Neural cell (in vitro differentiated cells): ENCODE measurements around the gene CLDN22.

Source experiments
- CTCF ChIP-seq: fragments of 450-650 bp; IDR thresholded peaks from 2 replicates; pipeline ENCODE4 v1.5.1; 2014; ENCODE audit warnings: antibody characterized with exemption, mild to moderate bottlenecking, moderate library complexity; ENCODE audit not compliant: poor library complexity, severe bottlenecking
- EP300 ChIP-seq: fragments of 450-650 bp; conservative IDR thresholded peaks from 2 replicates; pipeline ENCODE4 v1.6.1; 2014; ENCODE audit warnings: antibody characterized with exemption, mild to moderate bottlenecking, moderate library complexity; ENCODE audit not compliant: poor library complexity, severe bottlenecking
- EZH2 ChIP-seq: fragments of 200-600, 300-800 bp; shearing (Covaris generic), sonication (generic); IDR thresholded peaks from 2 replicates; pipeline ENCODE4 v1.6.1; 2014; ENCODE audit warnings: antibody characterized with exemption, low read length, borderline replicate concordance, mild to moderate bottlenecking; ENCODE audit not compliant: insufficient read depth, poor library complexity, severe bottlenecking
- MXI1 ChIP-seq: fragments of 450-650 bp; conservative IDR thresholded peaks from 2 replicates; pipeline ENCODE4 v1.6.1; 2014; ENCODE audit warnings: antibody characterized with exemption, mild to moderate bottlenecking; ENCODE audit not compliant: poor library complexity, severe bottlenecking
- RAD21 ChIP-seq: fragments of 450-650 bp; conservative IDR thresholded peaks from 2 replicates; pipeline ENCODE4 v1.6.1; 2014; ENCODE audit warnings: antibody characterized with exemption, mild to moderate bottlenecking, moderate library complexity
- REST ChIP-seq: IDR thresholded peaks from 2 replicates; pipeline ENCODE4 v1.6.1; 2012; ENCODE audit warnings: borderline replicate concordance

GRCh38 chr4:183333202-183333601, 13.1 kb upstream of the CLDN22 start:
- TF ChIP-seq CTCF, result no peak
- no peak for TF ChIP-seq REST
- no peak for TF ChIP-seq EP300
- TF ChIP-seq RAD21, result no peak
- no peak for TF ChIP-seq EZH2
- no peak for TF ChIP-seq MXI1
